IMR-90 (cell line): ENCODE data around the gene KANSL1L.

Experiments used
- CEBPB ChIP-seq: IDR thresholded peaks from 2 replicates; pipeline ENCODE4 v1.6.1; 2012; ENCODE audit warnings: low read depth, low read length, improper control_type of control experiment
- CHD1 ChIP-seq: IDR thresholded peaks from 2 replicates; pipeline ENCODE4 v1.6.1; 2012; ENCODE audit warnings: low read depth, low read length, improper control_type of control experiment
- CTCF ChIP-seq: conservative IDR thresholded peaks from 2 replicates; pipeline ENCODE4 v1.5.1; 2012; ENCODE audit warnings: mild to moderate bottlenecking, low read depth, low read length, improper control_type of control experiment
- FOS ChIP-seq: fragments of 150-350 bp; IDR thresholded peaks from 2 replicates; pipeline ENCODE4 v1.6.1; 2016; ENCODE audit warnings: low read depth, low read length
- NFE2L2 ChIP-seq: fragments of 150-350 bp; IDR thresholded peaks from 2 replicates; pipeline ENCODE4 v1.6.1; 2016; ENCODE audit warnings: low read depth, mild to moderate bottlenecking, low read length
- POLR2A ChIP-seq: IDR thresholded peaks from 2 replicates; pipeline ENCODE4 v1.6.1; 2012; ENCODE audit warnings: mild to moderate bottlenecking, low read depth, low read length
- RAD21 ChIP-seq: IDR thresholded peaks from 2 replicates; pipeline ENCODE4 v1.6.1; 2012; ENCODE audit warnings: low read length, improper control_type of control experiment
- RCOR1 ChIP-seq: IDR thresholded peaks from 2 replicates; pipeline ENCODE4 v1.6.1; 2012; ENCODE audit warnings: mild to moderate bottlenecking, low read length, improper control_type of control experiment; ENCODE audit not compliant: insufficient replicate concordance
- RFX5 ChIP-seq: IDR thresholded peaks from 2 replicates; pipeline ENCODE4 v1.8.0; 2012; ENCODE audit warnings: low read depth, mild to moderate bottlenecking, low read length, moderate library complexity
- SMC3 ChIP-seq: fragments of 150-350 bp; IDR thresholded peaks from 2 replicates; pipeline ENCODE4 v1.6.1; 2016; ENCODE audit warnings: low read depth, mild to moderate bottlenecking, antibody characterized with exemption, low read length, moderate library complexity

- TF ChIP-seq CTCF = peak; percentile 74
- TF ChIP-seq RCOR1 = no peak
- TF ChIP-seq RFX5 = no peak
- TF ChIP-seq SMC3 = peak; percentile 70
- TF ChIP-seq CEBPB = no peak
- peak; percentile 53 for TF ChIP-seq RAD21
- TF ChIP-seq POLR2A = no peak
- no peak for TF ChIP-seq FOS
- no peak for TF ChIP-seq NFE2L2
- TF ChIP-seq CHD1 = no peak
Measured at GRCh38 chr2:210072922-210073509, 98.2 kb downstream of the KANSL1L start.
